Measurements from ENCODE around the gene TLR1. TPM values are rescaled to one million over a fixed set of nuclear protein-coding genes. Genes with fewer than 3 reads are reported as not detected.
A peak's percentile ranks its signal among the peaks of the same experiment; 100 is the strongest.
"Not testable (repeated sequence)": the region's sequence is repeated elsewhere in the genome, so short reads cannot be mapped to it uniquely, and the experiment has no call there.

TLR1 gene
- polyA plus RNA-seq, 1 donor from 2014 or later = not detected

- H3K36me3 ChIP-seq (ENCODE audit: insufficient read depth, low read length) = no peaks in the 10 kb centered on the region
- no peak overlapping the region for H3K9ac ChIP-seq (ENCODE audit: low read length)
- H3K4me3 ChIP-seq (ENCODE audit: low read length) = no peak overlapping the region
- H3K79me2 ChIP-seq (replicated peaks; ENCODE audit: insufficient read depth, low read length) = no peaks in the 10 kb centered on the region
- H3F3A ChIP-seq (ENCODE audit: insufficient read depth, low read length, poor library complexity, severe bottlenecking) = no peaks in the 10 kb centered on the region
- H2AFZ ChIP-seq (ENCODE audit: low read depth, low read length) = no peak overlapping the region
- no peaks in the 10 kb centered on the region for H3K9me3 ChIP-seq (ENCODE audit: low read length)
- no peak overlapping the region for H3K27ac ChIP-seq (ENCODE audit: low read length)
- H4K20me1 ChIP-seq (ENCODE audit: insufficient read depth) = no peaks in the 10 kb centered on the region
- no peaks in the 10 kb centered on the region for H3K27me3 ChIP-seq (ENCODE audit: insufficient read depth, low read depth, low read length)
- no peak overlapping the region for H3K4me2 ChIP-seq (ENCODE audit: low read length)
- no peak for TF ChIP-seq REST (IDR thresholded peaks at IDR 0.05; ENCODE audit: borderline replicate concordance)
- no peak for TF ChIP-seq CTCF (IDR thresholded peaks at IDR 0.05; ENCODE audit: poor library complexity, severe bottlenecking)
- H3K9me2 ChIP-seq (ENCODE audit: insufficient read depth, low read length) = no peaks in the 10 kb centered on the region
Observed at GRCh38 chr4:38774181-38774955, 30.2 kb downstream of the TLR1 start.

GRCh38 chr4:38770281-38770680 is 34.3 kb downstream of the TLR1 start:
- H3K27me3 ChIP-seq (ENCODE audit: insufficient read depth, low read depth, low read length); H3K4me2 ChIP-seq (ENCODE audit: low read length); H3K4me3 ChIP-seq (ENCODE audit: low read length); H4K20me1 ChIP-seq (ENCODE audit: insufficient read depth); H2AFZ ChIP-seq (ENCODE audit: low read depth, low read length); H3F3A ChIP-seq (ENCODE audit: insufficient read depth, low read length, poor library complexity, severe bottlenecking); H3K27ac ChIP-seq (ENCODE audit: low read length); H3K36me3 ChIP-seq (ENCODE audit: insufficient read depth, low read length); H3K9me3 ChIP-seq (ENCODE audit: low read length); H3K9ac ChIP-seq (ENCODE audit: low read length); H3K79me2 ChIP-seq (replicated peaks; ENCODE audit: insufficient read depth, low read length); H3K9me2 ChIP-seq (ENCODE audit: insufficient read depth, low read length): not testable (repeated sequence)

GRCh38 chr4:38769857-38770256 is 34.7 kb downstream of the TLR1 start:
- Histone ChIP-seq H4K20me1 (ENCODE audit: insufficient read depth) (no peaks in the 10 kb centered on the region), H3K9ac (ENCODE audit: low read length) (no peak overlapping the region), H3K36me3 (ENCODE audit: insufficient read depth, low read length) (no peaks in the 10 kb centered on the region), H3K79me2 (replicated peaks; ENCODE audit: insufficient read depth, low read length) (no peaks in the 10 kb centered on the region), H3K9me2 (ENCODE audit: insufficient read depth, low read length) (no peaks in the 10 kb centered on the region), H3K4me3 (ENCODE audit: low read length) (peak overlapping the region; percentile 11), H3K9me3 (ENCODE audit: low read length) (no peaks in the 10 kb centered on the region), H3F3A (ENCODE audit: insufficient read depth, low read length, poor library complexity, severe bottlenecking) (no peaks in the 10 kb centered on the region), H3K4me2 (ENCODE audit: low read length) (no peak overlapping the region), H3K27ac (ENCODE audit: low read length) (peak overlapping the region; percentile 44), H3K27me3 (ENCODE audit: insufficient read depth, low read depth, low read length) (no peaks in the 10 kb centered on the region), H2AFZ (ENCODE audit: low read depth, low read length) (no peak overlapping the region)
- TF ChIP-seq EZH2 (IDR thresholded peaks at IDR 0.05; ENCODE audit: borderline replicate concordance, insufficient read depth, low read length, poor library complexity, severe bottlenecking) (no peak), SMC3 (conservative IDR thresholded peaks at IDR 0.05; ENCODE audit: poor library complexity) (no peak), EP300 (conservative IDR thresholded peaks at IDR 0.05; ENCODE audit: poor library complexity, severe bottlenecking) (no peak)

Data from neural cell (in vitro differentiated cells).